Common myeloid progenitor, CD34-positive (primary cell): ENCODE measurements around the gene CAMTA1.

Experiments used
- CTCF ChIA-PET: fragments of 350-600 bp; sonication (Branson Sonifier 250); formaldehyde crosslinking; loops from one replicate; lab custom pipeline; 2021; ENCODE audit warnings: antibody characterized with exemption; lab: Charles Lee
- POLR2A ChIA-PET: fragments of 350-600 bp; sonication (Branson Sonifier 250); formaldehyde crosslinking; loops from one replicate; lab custom pipeline; 2021; ENCODE audit warnings: antibody characterized with exemption; lab: Charles Lee
- DNase-seq, 3 donors: peaks; one replicate each; pipeline versions ENCODE4 v3.0.0 to v3.0.0-alpha.2; 2013
- H3K27ac ChIP-seq, 2 experiments: 1 replicate in 1 of 2; 2 replicates in 1 of 2; pipeline ENCODE4 v1.7.0; 2013; ENCODE audit warnings: inconsistent platforms in 2 of 2, low read length in 2 of 2, mild to moderate bottlenecking in 2 of 2, low read depth in 1 of 2, moderate library complexity in 1 of 2; ENCODE audit not compliant: severe bottlenecking in 2 of 2, insufficient read depth in 1 of 2, poor library complexity in 1 of 2
- H3K27me3 ChIP-seq, 5 experiments: replicated peaks in 2 of 5; 1 replicate in 3 of 5; 2 replicates in 2 of 5; pipeline versions ENCODE4 v1.6.1 to v1.7.0; 2013; ENCODE audit warnings: low read length in 4 of 5, mild to moderate bottlenecking in 2 of 5, moderate library complexity in 2 of 5, inconsistent platforms in 1 of 5; ENCODE audit not compliant: insufficient read depth in 5 of 5, control insufficient read depth in 4 of 5
- H3K36me3 ChIP-seq, 4 experiments: 1 replicate in 2 of 4; 2 replicates in 2 of 4; pipeline versions ENCODE4 v1.6.1 to v1.7.0; 2013; ENCODE audit warnings: low read length in 3 of 4, control low read depth in 1 of 4, mild to moderate bottlenecking in 1 of 4; ENCODE audit not compliant: control insufficient read depth in 4 of 4, insufficient read depth in 4 of 4
- H3K4me1 ChIP-seq, 4 experiments: 1 replicate in 3 of 4; 2 replicates in 1 of 4; pipeline versions ENCODE4 v1.6.1 to v1.7.1; 2013; ENCODE audit warnings: low read length in 3 of 4, mild to moderate bottlenecking in 3 of 4, control low read depth in 1 of 4, inconsistent platforms in 1 of 4, moderate library complexity in 1 of 4; ENCODE audit not compliant: control insufficient read depth in 4 of 4, insufficient read depth in 4 of 4; ENCODE audit errors: control extremely low read depth in 1 of 4
- H3K4me3 ChIP-seq, 7 experiments: 1 replicate in 4 of 7; 2 replicates in 3 of 7; pipeline versions ENCODE4 v1.5.1 to v1.7.0; 2013; ENCODE audit warnings: mild to moderate bottlenecking in 7 of 7, low read length in 6 of 7, moderate library complexity in 6 of 7, inconsistent platforms in 2 of 7, low read depth in 2 of 7, control low read depth in 1 of 7; ENCODE audit not compliant: insufficient read depth in 4 of 7, control insufficient read depth in 1 of 7; ENCODE audit errors: extremely low read depth in 1 of 7
- H3K9me3 ChIP-seq, 5 experiments: 1 replicate in 4 of 5; 2 replicates in 1 of 5; pipeline versions ENCODE4 v1.6.1 to v1.7.1; 2013; ENCODE audit warnings: low read length in 4 of 5, mild to moderate bottlenecking in 2 of 5, inconsistent platforms in 1 of 5, low read depth in 1 of 5, moderate library complexity in 1 of 5; ENCODE audit not compliant: control insufficient read depth in 4 of 5, insufficient read depth in 2 of 5; ENCODE audit errors: control extremely low read depth in 1 of 5
- WGBS: methylation state at CpG from one replicate; pipeline ENCODE4 v1.1.5; 2013; ENCODE audit not compliant: insufficient coverage; 5-methylcytosine and 5-hydroxymethylcytosine counted together

Gene CAMTA1

DNA sequence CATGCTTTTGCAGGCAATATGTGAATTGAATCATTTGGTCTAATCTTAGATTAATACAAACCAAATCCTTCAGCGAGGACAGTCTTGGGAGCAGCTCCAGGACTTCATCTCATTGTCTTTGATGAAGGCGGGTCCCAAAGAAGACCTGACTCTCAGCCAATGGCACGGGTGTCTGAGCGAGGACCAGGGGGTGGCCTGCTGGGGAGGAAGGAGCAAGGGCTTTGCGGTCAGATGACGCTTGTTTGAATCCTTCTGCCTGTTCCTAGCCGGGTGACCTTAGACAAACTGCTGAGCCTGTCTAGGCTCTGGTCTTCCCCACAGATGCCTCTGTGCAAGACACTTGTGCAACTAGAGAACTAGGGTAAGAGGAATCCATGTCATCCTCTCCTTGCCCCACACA lies 673.7 kb downstream of the CAMTA1 start:
- Histone ChIP-seq H3K27ac (no peak overlapping the region), H3K9me3 (no peaks in the 10 kb centered on the region), H3K4me3 (no peak overlapping the region), H3K36me3 (no peaks in the 10 kb centered on the region), H3K4me1 (peaks cover 0 to 15% (median 2%) of the 10 kb centered on the region in 4 experiments), H3K27me3 (no peaks in the 10 kb centered on the region)
- ChIA-PET CTCF (no interaction called here), POLR2A (no interaction called here)
- WGBS: 98% methylated on average over 7 of the region's 7 CpGs
- DNase-seq: no peak

DNA sequence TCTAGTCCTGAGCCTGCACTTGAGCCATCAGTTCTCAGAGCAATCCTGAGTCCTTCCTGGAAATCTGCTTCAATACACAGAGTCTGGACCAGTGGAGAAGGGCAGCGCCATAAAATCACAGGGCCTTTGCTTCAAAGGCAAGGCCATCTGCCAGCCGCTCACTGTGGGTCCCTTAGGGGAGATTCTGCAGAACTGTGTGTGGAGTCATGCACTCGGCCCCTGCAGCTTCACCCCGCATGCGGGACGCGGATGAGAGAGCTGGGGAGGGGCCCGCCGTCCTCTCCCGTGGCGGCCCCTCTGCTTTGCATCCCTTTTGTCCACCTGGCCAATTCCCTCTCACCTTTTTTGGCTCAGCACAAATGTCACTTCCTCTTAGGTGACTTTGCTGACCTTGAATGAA lies 674.7 kb downstream of the CAMTA1 start:
- Histone ChIP-seq H3K27me3 (no peaks in the 10 kb centered on the region), H3K36me3 (no peaks in the 10 kb centered on the region), H3K9me3 (no peaks in the 10 kb centered on the region), H3K4me3 (no peak overlapping the region), H3K4me1 (peaks cover 0 to 12% (median 2%) of the 10 kb centered on the region in 4 experiments), H3K27ac (no peak overlapping the region)
- POLR2A ChIA-PET: no interaction called here
- WGBS: 97% methylated on average over 11 of the region's 11 CpGs
- CTCF ChIA-PET: no interaction called here
- DNase-seq: no peak

- Histone ChIP-seq H3K4me3 (no peak overlapping the region), H3K4me1 (peaks cover 0 to 12% (median 2%) of the 10 kb centered on the region in 4 experiments), H3K36me3 (no peaks in the 10 kb centered on the region), H3K27me3 (peaks cover 0 to 2% (median 0%) of the 10 kb centered on the region in 5 experiments), H3K9me3 (no peaks in the 10 kb centered on the region), H3K27ac (no peak overlapping the region)
- 80% methylated on average over 3 of the region's 6 CpGs for WGBS
- ChIA-PET POLR2A (no interaction called here), CTCF (no interaction called here)
- no peak for DNase-seq
These were observed 675.6 kb downstream of the CAMTA1 start for GRCh38 chr1:7460807-7461206.

DNA sequence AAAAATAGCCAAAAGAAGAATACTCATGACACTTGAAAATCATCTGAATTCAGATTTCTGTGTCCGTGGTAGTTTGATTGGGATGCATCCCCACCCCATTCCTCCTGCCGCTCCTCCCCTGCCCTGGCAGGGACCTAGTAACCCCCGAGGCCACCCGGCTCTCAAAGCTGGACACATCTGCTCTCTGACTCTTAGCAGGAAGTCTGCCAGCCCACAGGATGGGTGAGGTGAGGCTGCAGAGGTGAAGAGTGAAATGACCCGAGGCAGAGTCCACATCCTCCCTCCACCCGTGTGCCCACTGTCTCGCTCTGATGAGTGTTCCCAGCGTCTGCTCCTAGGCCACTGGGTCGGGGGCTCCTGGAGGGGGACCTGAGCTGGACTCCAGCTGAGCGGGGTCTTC lies 677.4 kb downstream of the CAMTA1 start:
- peaks cover 0 to 9% (median 2%) of the 10 kb centered on the region in 4 experiments for H3K4me1 ChIP-seq
- H3K36me3 ChIP-seq: no peaks in the 10 kb centered on the region
- peaks cover 0 to 2% (median 0%) of the 10 kb centered on the region in 5 experiments for H3K27me3 ChIP-seq
- ChIA-PET POLR2A (no interaction called here), CTCF (no interaction called here)
- H3K4me3 ChIP-seq: no peak overlapping the region
- no peak for DNase-seq
- 72% methylated on average over 9 of the region's 10 CpGs for WGBS
- H3K27ac ChIP-seq: no peak overlapping the region
- H3K9me3 ChIP-seq: no peaks in the 10 kb centered on the region

- peak in 2 of 3 donors; percentile 25 to 50 for DNase-seq
- no peaks in the 10 kb centered on the region for H3K36me3 ChIP-seq
- peaks cover 0 to 2% (median 0%) of the 10 kb centered on the region in 5 experiments for H3K27me3 ChIP-seq
- ChIA-PET POLR2A (no interaction called here), CTCF (interaction anchor here (1.0 kb wide), 1 partner anchor 10 kb away, joined by 3 read pairs; no protein-coding TSS in a partner anchor)
- H3K4me1 ChIP-seq: peaks cover 0 to 2% (median 0%) of the 10 kb centered on the region in 4 experiments
- H3K4me3 ChIP-seq: no peak overlapping the region
- no peaks in the 10 kb centered on the region for H3K9me3 ChIP-seq
- WGBS: 95% methylated on average over 2 of the region's 7 CpGs
- no peak overlapping the region for H3K27ac ChIP-seq
These were observed 678.3 kb downstream of the CAMTA1 start for GRCh38 chr1:7463526-7463925.

DNA sequence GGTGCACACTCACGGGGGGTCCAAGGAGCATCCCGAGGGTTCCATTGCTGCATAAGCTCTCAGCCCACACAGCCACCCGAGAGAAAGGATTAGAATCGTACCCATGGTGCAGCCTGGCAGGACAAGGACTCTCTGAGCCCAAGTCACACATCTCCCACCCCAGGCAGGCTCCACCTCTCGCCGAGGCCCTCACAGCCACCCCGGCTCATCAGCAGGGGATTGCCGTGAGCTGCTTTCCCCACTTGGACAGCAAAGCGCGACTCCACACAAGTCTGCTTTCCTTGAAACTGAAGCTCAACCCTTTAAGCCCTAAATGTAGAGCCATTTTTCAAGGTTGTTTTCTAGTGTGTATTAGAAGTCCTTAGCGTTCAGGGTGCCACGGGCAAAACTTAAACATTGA lies 679.5 kb downstream of the CAMTA1 start:
- Histone ChIP-seq H3K4me3 (no peak overlapping the region), H3K27me3 (peaks cover 0 to 2% (median 0%) of the 10 kb centered on the region in 5 experiments), H3K36me3 (no peaks in the 10 kb centered on the region), H3K27ac (no peak overlapping the region), H3K9me3 (no peaks in the 10 kb centered on the region), H3K4me1 (peaks cover 0 to 2% (median 0%) of the 10 kb centered on the region in 4 experiments)
- POLR2A ChIA-PET: no interaction called here
- no peak for DNase-seq
- CTCF ChIA-PET: interaction anchor here (1.0 kb wide), 1 partner anchor 11 kb away, joined by 3 read pairs; no protein-coding TSS in a partner anchor
- WGBS: 98% methylated on average over 8 of the region's 12 CpGs

DNA sequence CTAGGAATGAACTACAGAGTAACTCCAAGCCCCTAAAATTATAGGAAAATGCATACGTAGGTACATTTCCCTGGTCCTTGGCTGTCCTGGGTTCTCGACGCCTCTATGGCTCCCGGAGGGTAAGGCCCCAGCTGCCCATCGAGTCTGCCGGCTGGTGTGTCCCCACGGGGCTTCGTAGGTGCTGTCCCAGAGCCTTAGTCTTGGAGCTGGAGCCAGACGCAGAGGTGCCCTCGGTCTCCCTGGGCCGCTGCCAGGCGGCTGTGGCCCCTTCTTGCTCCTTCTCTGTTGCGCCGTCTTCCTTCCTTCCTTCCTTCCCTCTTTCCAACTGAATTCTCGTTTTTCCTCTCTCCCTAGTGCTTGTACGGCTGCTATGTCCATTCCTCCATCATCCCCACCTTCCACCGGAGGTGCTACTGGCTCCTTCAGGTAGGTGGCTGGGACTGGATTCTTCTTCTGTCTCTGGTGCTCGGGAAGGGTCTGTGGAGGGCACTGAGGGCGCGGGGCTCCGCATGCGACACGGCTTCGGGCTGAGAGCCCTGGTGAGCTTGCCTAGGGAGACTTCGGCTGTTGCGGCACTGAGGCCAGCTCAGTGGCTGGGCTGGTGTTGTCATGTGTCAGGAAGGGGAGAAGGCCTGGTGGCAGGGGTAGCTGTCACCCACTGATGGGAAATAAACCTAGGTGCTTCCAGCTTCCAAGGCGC lies 682.4 kb downstream of the CAMTA1 start:
- H3K27me3 ChIP-seq: peaks cover 0 to 2% (median 0%) of the 10 kb centered on the region in 5 experiments
- ChIA-PET POLR2A (no interaction called here), CTCF (interaction anchor here (1.0 kb wide), 1 partner anchor 28 kb away, joined by 3 read pairs; no protein-coding TSS in a partner anchor)
- no peaks in the 10 kb centered on the region for H3K36me3 ChIP-seq
- H3K4me3 ChIP-seq: no peak overlapping the region
- peaks cover 0 to 2% (median 0%) of the 10 kb centered on the region in 4 experiments for H3K4me1 ChIP-seq
- H3K9me3 ChIP-seq: no peaks in the 10 kb centered on the region
- no peak overlapping the region for H3K27ac ChIP-seq
- DNase-seq: no peak
- WGBS: 96% methylated on average over 23 of the region's 27 CpGs
